ENCODE data around the gene DLG5. TPM values are rescaled to one million over a fixed set of nuclear protein-coding genes. Genes with fewer than 3 reads are reported as not detected.

The DLG5 gene
- total RNA-seq, 4 donors from 2014 or later, result 28.6 to 51.2 (median 40.3) TPM

DNA sequence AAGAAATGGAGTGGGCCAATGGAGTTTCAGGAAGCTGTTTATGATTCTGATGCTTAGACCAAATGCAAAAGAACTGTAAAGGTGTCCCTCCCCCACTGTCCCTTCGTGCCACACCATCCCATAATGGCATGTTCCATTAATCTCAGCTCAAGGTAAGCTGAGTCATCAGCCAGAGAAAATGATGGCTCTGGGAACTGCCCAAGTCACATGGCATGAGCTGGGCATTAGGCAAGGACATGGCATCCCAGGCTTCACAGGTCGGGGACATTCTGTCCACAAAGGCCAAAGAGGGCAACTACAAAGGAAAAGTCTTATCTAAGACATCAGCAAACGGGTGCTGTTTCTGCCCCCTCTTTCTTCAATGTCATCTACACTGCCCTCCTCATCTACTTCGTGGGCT is 44.9 kb downstream of the DLG5 start:
- in situ Hi-C loops (cut with MboI; ENCODE audit: low sequenced_read_pairs in 4 of 4) (no loop called here), intact Hi-C loops (cut with DNase I; ENCODE audit: low total_unique reads) (loop anchor here (5.0 kb wide), 1 partner anchor 101 kb away; no protein-coding TSS in a partner anchor)
- H3K9me3 ChIP-seq, result no peaks in the 10 kb centered on the region
- peak overlapping the region; percentile 82 to 96 (median 90) for H3K27ac ChIP-seq
- peaks cover 69 to 78% of the 10 kb centered on the region in 2 donors for H3K4me1 ChIP-seq
- H3K36me3 ChIP-seq, result no peaks in the 10 kb centered on the region
- no peak for TF ChIP-seq POLR2A (IDR thresholded peaks at IDR 0.05)
- TF ChIP-seq, protein P1, sequence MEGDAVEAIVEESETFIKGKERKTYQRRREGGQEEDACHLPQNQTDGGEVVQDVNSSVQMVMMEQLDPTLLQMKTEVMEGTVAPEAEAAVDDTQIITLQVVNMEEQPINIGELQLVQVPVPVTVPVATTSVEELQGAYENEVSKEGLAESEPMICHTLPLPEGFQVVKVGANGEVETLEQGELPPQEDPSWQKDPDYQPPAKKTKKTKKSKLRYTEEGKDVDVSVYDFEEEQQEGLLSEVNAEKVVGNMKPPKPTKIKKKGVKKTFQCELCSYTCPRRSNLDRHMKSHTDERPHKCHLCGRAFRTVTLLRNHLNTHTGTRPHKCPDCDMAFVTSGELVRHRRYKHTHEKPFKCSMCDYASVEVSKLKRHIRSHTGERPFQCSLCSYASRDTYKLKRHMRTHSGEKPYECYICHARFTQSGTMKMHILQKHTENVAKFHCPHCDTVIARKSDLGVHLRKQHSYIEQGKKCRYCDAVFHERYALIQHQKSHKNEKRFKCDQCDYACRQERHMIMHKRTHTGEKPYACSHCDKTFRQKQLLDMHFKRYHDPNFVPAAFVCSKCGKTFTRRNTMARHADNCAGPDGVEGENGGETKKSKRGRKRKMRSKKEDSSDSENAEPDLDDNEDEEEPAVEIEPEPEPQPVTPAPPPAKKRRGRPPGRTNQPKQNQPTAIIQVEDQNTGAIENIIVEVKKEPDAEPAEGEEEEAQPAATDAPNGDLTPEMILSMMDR (IDR thresholded peaks at IDR 0.05 in 4 of 5, conservative IDR thresholded peaks at IDR 0.05 in 1 of 5), result no peak
- no peak overlapping the region for H3K4me3 ChIP-seq
- peak; percentile 89 to 93 for ATAC-seq
- DNase-seq, result peak; percentile 85 to 92
- H3K27me3 ChIP-seq, result no peaks in the 10 kb centered on the region

DNA sequence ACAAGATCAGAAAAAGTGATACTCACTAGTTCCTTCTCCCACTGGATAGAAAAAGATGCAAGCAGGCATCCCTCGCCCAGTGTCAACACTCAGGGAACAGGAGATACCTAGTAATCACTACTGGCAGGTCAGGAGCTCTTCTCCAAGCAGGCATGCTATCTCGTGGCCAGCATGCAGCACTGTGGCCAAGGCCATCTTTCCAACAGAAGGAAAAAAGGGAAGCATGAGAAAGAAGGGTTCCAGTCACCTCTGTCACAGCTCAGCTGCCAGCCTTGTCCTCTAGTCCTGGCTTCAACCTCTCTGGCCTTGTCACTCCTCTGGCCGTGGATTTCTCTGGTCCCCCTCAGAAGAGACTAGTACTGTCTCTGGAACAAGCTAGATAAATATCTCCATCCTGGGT is 45.3 kb downstream of the DLG5 start:
- peak; percentile 60 to 71 for DNase-seq
- H3K4me1 ChIP-seq, result peaks cover 65 to 74% of the 10 kb centered on the region in 2 donors
- in situ Hi-C loops (cut with MboI; ENCODE audit: low sequenced_read_pairs in 4 of 4), result no loop called here

DNA sequence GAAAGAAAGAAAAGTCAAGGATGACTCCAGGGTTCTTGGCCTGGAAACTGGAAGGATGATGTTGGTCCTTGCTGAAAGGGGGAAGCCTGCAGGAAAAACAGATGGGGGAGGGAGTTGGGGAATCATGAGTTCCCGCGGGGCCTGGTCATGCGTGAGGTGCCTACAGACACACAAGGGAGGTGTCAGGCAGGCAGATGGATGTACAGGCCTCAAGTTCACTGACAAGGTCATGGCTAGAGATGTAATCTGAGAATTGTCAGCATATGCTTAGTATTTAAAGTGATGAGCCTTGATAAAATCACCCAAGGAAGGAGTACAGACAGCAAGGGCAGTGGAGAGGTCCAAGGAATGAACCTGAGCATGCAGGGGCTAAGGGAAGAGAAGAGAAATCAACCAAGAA is 46.8 kb downstream of the DLG5 start:
- TF ChIP-seq, protein P1 (IDR thresholded peaks at IDR 0.05 in 4 of 5, conservative IDR thresholded peaks at IDR 0.05 in 1 of 5), result no peak

More for the DNA sequence above, 45.3 kb downstream of the DLG5 start:
- Histone ChIP-seq H3K4me3 (no peak overlapping the region), H3K27ac (peak overlapping the region; percentile 82 to 96 (median 90)), H3K36me3 (no peaks in the 10 kb centered on the region), H3K9me3 (no peaks in the 10 kb centered on the region), H3K27me3 (no peaks in the 10 kb centered on the region)
- TF ChIP-seq, protein P1 (IDR thresholded peaks at IDR 0.05 in 4 of 5, conservative IDR thresholded peaks at IDR 0.05 in 1 of 5), result no peak
- TF ChIP-seq POLR2A (IDR thresholded peaks at IDR 0.05), result peak in 1 of 2 donors; percentile 40
- peak; percentile 59 to 81 for ATAC-seq
- intact Hi-C loops (cut with DNase I; ENCODE audit: low total_unique reads), result loop anchor here (5.0 kb wide), 1 partner anchor 101 kb away; no protein-coding TSS in a partner anchor

DNA sequence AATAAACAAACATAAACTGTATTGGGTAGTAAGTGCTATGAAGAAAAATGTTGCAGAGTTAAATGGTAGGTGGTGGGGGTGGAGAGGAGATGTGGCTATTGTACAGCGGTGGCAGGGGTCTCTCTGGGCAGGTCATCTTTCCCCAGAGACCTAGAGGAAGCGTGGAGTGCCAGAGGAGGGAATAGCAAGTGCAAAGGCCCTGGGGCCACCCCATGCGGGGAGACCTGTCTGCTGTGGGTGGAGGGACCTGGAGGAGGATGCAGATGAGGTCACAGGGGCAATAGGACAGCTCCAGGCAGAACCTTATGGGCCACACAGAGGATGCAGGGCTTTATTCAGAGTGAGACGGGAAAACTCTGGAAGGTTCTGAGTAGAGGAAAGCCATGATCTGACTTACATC is 47.5 kb downstream of the DLG5 start:
- Histone ChIP-seq H3K27ac (peak overlapping the region; percentile 82 to 96 (median 90)), H3K4me3 (no peak overlapping the region), H3K27me3 (no peaks in the 10 kb centered on the region), H3K4me1 (peaks cover 60 to 73% of the 10 kb centered on the region in 2 donors), H3K36me3 (no peaks in the 10 kb centered on the region), H3K9me3 (no peaks in the 10 kb centered on the region)
- in situ Hi-C loops (cut with MboI; ENCODE audit: low sequenced_read_pairs in 4 of 4), result no loop called here
- ATAC-seq, result no peak
- no peak for DNase-seq
- TF ChIP-seq, protein P1 (IDR thresholded peaks at IDR 0.05 in 4 of 5, conservative IDR thresholded peaks at IDR 0.05 in 1 of 5), result no peak
- TF ChIP-seq POLR2A (IDR thresholded peaks at IDR 0.05), result no peak
- intact Hi-C loops (cut with DNase I; ENCODE audit: low total_unique reads), result loop anchor here (2.0 kb wide), 1 partner anchor 32 kb away; no protein-coding TSS in a partner anchor

More for the DNA sequence above, 46.8 kb downstream of the DLG5 start:
- Histone ChIP-seq H3K9me3 (no peaks in the 10 kb centered on the region), H3K4me3 (no peak overlapping the region), H3K36me3 (no peaks in the 10 kb centered on the region), H3K27me3 (no peaks in the 10 kb centered on the region), H3K4me1 (peaks cover 55 to 67% of the 10 kb centered on the region in 2 donors), H3K27ac (peak overlapping the region; percentile 82 to 96 (median 90))
- DNase-seq (no peak), ATAC-seq (no peak)
- in situ Hi-C loops (cut with MboI; ENCODE audit: low sequenced_read_pairs in 4 of 4), result no loop called here
- intact Hi-C loops (cut with DNase I; ENCODE audit: low total_unique reads), result loop anchor here (2.0 to 5.0 kb wide), 2 partner anchors 33 to 103 kb away; no protein-coding TSS in a partner anchor

Data from gastrocnemius medialis (tissue), 4 donors.